ENCODE results near the gene PPL.

GRCh38 chr16:4866586-4866985 is 70.4 kb downstream of the PPL start:
- TF ChIP-seq CTCF (IDR thresholded peaks at IDR 0.05; ENCODE audit: extremely low read depth in 1 of 2, insufficient read depth in 1 of 2, low read depth in 1 of 2, low read length in 2 of 2), result no peak
- no peak for TF ChIP-seq MAX (IDR thresholded peaks at IDR 0.05; ENCODE audit: insufficient read depth, insufficient read length)
- no peak for TF ChIP-seq EZH2 (IDR thresholded peaks at IDR 0.05; ENCODE audit: borderline replicate concordance, low read depth, low read length, severe bottlenecking)
- no peak for TF ChIP-seq POLR2A (IDR thresholded peaks at IDR 0.05; ENCODE audit: low read depth, low read length)
- no peak for TF ChIP-seq POLR2AphosphoS5 (IDR thresholded peaks at IDR 0.05; ENCODE audit: insufficient read depth, low read depth, low read length)
- TF ChIP-seq MYC (IDR thresholded peaks at IDR 0.05; ENCODE audit: low read depth, low read length), result no peak
